ENCODE data around the gene ADORA3. TPM values are rescaled to one million over a fixed set of nuclear protein-coding genes. Genes with fewer than 3 reads are reported as not detected.
"Not testable (repeated sequence)": the region's sequence is repeated elsewhere in the genome, so short reads cannot be mapped to it uniquely, and the experiment has no call there.

Gene ADORA3
- polyA plus RNA-seq (ENCODE audit: low read depth in 6 of 6) = under 1 TPM in 2 of 6 donors, not detected in 4; 0.23 to 0.39 TPM

DNA sequence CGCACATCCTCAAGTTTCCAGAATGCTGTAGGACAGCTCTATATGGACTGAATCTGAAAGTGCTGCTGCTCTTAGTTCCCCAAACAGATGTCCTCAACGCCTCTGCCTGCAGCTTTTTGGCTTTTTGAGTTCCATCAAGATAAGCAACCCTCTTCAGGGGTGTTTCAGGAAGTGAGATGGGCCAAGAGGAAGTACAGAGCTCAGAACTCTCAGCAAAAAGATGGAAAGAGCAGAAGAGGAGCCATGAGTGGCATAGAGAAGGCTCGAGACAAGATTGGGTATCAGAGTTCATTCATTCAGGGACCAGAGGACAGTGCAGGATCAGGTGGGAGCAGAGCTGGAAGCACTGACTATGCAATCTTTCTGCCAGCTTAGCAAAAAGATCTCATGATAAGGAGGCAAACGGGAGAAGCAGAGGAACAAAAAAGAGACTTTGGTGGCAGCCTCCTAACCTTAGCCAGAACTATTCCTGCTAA, at the start of gene ADORA3, which contains the start of gene TMIGD3:
ADORA3 (minus strand) TSS at position 49 of the 476 bp plus-strand sequence. CDS start 279 bp downstream, outside the sequence.
TMIGD3 (minus strand) TSS at position 49 of the 476 bp plus-strand sequence. CDS start 279 bp downstream, outside the sequence.
- H3K4me3 Mint-ChIP-seq = peak within 1 kb of the TSS; percentile 0 to 87 (median 66)
- no peaks in the 10 kb centered on the region for H3K9me3 Mint-ChIP-seq
- DNase-seq (peak; percentile 71), ATAC-seq (ENCODE audit: low read depth in 2 of 2) (peak; percentile 20 to 36)
- no peaks in the 10 kb centered on the region for H3K36me3 Mint-ChIP-seq
- H3K27ac Mint-ChIP-seq = peak within 1 kb of the TSS; percentile 37 to 98 (median 88)
- peaks cover 39 to 56% (median 56%) of the 10 kb centered on the region in 3 donors for H3K4me1 Mint-ChIP-seq
- H3K27me3 Mint-ChIP-seq = no peaks in the 10 kb centered on the region

DNA sequence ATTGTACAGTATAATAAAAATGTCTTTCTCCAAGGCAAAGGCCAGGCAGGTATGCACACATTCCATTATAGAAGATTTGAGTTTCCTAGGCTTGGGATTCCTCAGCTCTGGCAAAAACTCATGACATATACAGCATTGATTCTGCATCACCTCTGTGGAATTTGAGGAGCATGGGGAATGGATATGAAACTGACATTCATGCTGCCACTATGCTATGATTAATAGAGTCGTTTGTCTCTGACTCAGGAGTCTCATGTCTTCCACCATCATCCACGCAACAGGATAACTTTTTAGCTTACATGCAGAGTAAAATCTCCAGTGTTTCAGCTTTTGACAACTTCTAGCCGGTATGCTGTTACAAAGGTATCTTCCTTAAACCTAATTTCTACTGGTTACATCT, 49.8 kb upstream of the ADORA3 start:
- Mint-ChIP-seq H3K36me3 (no peaks in the 10 kb centered on the region), H3K27ac (no peak overlapping the region), H3K4me3 (no peak overlapping the region), H3K27me3 (peaks cover 0 to 15% (median 6%) of the 10 kb centered on the region in 3 donors), H3K9me3 (no peaks in the 10 kb centered on the region), H3K4me1 (no peaks in the 10 kb centered on the region)
- DNase-seq (no peak), ATAC-seq (ENCODE audit: low read depth in 2 of 2) (no peak)

DNA sequence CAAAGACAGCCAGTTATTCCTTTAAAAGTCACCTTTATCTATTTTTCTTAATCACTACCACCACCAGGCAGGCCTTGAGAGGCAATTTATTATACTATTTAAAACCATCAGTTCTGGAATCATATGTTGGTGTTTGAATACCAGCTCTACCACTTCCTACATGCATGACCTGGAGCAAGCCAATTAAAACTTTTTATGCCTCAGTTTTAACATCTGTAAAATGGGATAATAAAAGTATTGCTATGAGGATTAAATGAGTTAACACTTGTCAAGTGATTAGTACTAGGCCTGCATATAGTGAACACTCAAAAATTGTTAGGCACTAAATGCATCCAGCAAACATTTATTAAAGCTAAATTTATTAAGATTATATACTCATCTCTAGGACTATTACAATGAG, 49.2 kb upstream of the ADORA3 start:
- H3K9me3 Mint-ChIP-seq = no peaks in the 10 kb centered on the region
- H3K27me3 Mint-ChIP-seq = peaks cover 0 to 15% (median 10%) of the 10 kb centered on the region in 3 donors
- no peak overlapping the region for H3K27ac Mint-ChIP-seq
- H3K4me1 Mint-ChIP-seq = no peaks in the 10 kb centered on the region
- ATAC-seq (ENCODE audit: low read depth in 2 of 2) = no peak
- DNase-seq = no peak
- no peak overlapping the region for H3K4me3 Mint-ChIP-seq
- H3K36me3 Mint-ChIP-seq = no peaks in the 10 kb centered on the region

DNA sequence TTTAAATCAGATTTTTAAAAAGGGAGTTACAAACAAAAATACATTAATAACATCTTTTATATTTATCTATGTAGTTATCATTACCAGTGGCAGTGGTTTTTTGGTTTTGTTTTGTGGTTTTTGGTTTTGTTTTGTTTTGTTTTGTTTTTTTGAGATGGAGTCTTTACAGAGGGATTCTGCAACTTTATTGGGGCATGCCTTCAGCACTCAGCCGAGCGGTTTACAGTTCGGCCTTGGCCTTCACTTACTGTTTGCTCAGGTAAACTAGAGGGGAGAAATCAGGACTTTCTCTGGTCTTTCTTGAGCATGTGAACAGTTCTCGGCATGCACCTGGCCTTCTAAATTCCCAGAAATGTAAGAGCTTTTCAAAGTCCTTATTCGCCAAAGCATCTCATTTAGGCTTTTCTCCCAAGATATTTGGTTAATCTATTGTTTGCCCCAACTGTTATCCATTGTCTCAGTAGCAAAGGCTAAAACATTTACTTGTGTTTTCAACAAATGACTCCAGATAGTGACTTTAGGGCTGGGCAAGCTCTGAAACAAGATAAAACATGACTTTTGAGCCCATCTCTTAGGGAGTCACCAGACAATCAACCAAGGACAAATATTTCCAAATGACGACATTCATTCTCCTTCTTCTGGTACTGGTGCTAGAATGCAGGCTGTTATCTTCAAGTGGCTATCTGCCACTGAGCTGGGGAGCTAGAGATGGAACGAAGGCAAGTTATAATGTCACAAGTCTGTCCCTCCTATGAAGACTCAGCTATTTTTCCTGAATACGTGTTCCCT, 48.4 kb upstream of the ADORA3 start:
- ATAC-seq (ENCODE audit: low read depth in 2 of 2) (no peak), DNase-seq (no peak)
- H3K4me1 Mint-ChIP-seq = no peaks in the 10 kb centered on the region
- no peak overlapping the region for H3K27ac Mint-ChIP-seq
- H3K36me3 Mint-ChIP-seq = no peaks in the 10 kb centered on the region
- H3K4me3 Mint-ChIP-seq = peak overlapping the region in 1 of 8 donors; percentile 42
- peaks cover 0 to 15% (median 10%) of the 10 kb centered on the region in 3 donors for H3K27me3 Mint-ChIP-seq
- H3K9me3 Mint-ChIP-seq = no peaks in the 10 kb centered on the region

- H3K36me3 Mint-ChIP-seq; H3K4me1 Mint-ChIP-seq; ATAC-seq (ENCODE audit: low read depth in 2 of 2); H3K9me3 Mint-ChIP-seq; DNase-seq; H3K27ac Mint-ChIP-seq; H3K4me3 Mint-ChIP-seq: not testable (repeated sequence)
- H3K27me3 Mint-ChIP-seq = peaks cover 5 to 15% (median 10%) of the 10 kb centered on the region in 3 donors
These were observed 44.4 kb upstream of the ADORA3 start for GRCh38 chr1:111547786-111548185.

DNA sequence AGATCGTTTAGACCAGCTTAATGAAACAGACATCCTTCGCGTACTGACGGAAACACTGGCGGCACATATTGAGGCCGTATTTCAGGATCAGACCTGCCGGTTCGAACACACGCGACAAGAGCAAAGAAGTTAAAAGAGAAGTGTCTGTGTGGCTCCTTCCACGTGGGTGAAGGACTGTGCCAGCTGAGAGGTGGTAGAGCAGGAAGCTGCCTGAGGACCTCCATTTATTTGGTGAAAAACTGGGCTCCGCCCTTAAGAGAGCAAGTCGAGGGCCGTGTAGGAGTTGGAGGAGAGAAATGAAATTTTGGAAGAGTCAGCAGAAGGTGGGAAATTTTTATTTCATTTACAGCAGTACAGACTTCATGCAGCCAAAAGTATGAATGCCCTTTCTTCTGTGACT, 38.8 kb upstream of the ADORA3 start:
- no peak overlapping the region for H3K4me3 Mint-ChIP-seq
- H3K36me3 Mint-ChIP-seq = peaks cover 0 to 3% of the 10 kb centered on the region in 2 donors
- DNase-seq (no peak), ATAC-seq (ENCODE audit: low read depth in 2 of 2) (no peak)
- peaks cover 0 to 5% (median 0%) of the 10 kb centered on the region in 3 donors for H3K4me1 Mint-ChIP-seq
- peaks cover 11 to 27% (median 22%) of the 10 kb centered on the region in 3 donors for H3K27me3 Mint-ChIP-seq
- peak overlapping the region in 1 of 6 donors; percentile 84 for H3K27ac Mint-ChIP-seq
- peaks cover 0 to 4% (median 0%) of the 10 kb centered on the region in 7 donors for H3K9me3 Mint-ChIP-seq

- DNase-seq = no peak
- H3K4me3 Mint-ChIP-seq = no peak overlapping the region
- H3K27me3 Mint-ChIP-seq = peaks cover 11 to 27% (median 22%) of the 10 kb centered on the region in 3 donors
- H3K4me1 Mint-ChIP-seq = peaks cover 0 to 5% (median 0%) of the 10 kb centered on the region in 3 donors
- H3K27ac Mint-ChIP-seq = no peak overlapping the region
- H3K36me3 Mint-ChIP-seq = peaks cover 0 to 3% of the 10 kb centered on the region in 2 donors
- ATAC-seq (ENCODE audit: low read depth in 2 of 2) = no peak
- H3K9me3 Mint-ChIP-seq = peaks cover 0 to 4% (median 0%) of the 10 kb centered on the region in 7 donors
These were observed 38.3 kb upstream of the ADORA3 start for GRCh38 chr1:111541721-111542120.

GRCh38 chr1:111540928-111541327, 37.5 kb upstream of the ADORA3 start:
- H3K27me3 Mint-ChIP-seq = peaks cover 11 to 23% (median 22%) of the 10 kb centered on the region in 3 donors
- no peak overlapping the region for H3K27ac Mint-ChIP-seq
- ATAC-seq (ENCODE audit: low read depth in 2 of 2) (no peak), DNase-seq (no peak)
- no peak overlapping the region for H3K4me3 Mint-ChIP-seq
- H3K36me3 Mint-ChIP-seq = peaks cover 0 to 3% of the 10 kb centered on the region in 2 donors
- H3K9me3 Mint-ChIP-seq = peaks cover 0 to 4% (median 0%) of the 10 kb centered on the region in 7 donors
- H3K4me1 Mint-ChIP-seq = peaks cover 0 to 5% (median 0%) of the 10 kb centered on the region in 3 donors

DNA sequence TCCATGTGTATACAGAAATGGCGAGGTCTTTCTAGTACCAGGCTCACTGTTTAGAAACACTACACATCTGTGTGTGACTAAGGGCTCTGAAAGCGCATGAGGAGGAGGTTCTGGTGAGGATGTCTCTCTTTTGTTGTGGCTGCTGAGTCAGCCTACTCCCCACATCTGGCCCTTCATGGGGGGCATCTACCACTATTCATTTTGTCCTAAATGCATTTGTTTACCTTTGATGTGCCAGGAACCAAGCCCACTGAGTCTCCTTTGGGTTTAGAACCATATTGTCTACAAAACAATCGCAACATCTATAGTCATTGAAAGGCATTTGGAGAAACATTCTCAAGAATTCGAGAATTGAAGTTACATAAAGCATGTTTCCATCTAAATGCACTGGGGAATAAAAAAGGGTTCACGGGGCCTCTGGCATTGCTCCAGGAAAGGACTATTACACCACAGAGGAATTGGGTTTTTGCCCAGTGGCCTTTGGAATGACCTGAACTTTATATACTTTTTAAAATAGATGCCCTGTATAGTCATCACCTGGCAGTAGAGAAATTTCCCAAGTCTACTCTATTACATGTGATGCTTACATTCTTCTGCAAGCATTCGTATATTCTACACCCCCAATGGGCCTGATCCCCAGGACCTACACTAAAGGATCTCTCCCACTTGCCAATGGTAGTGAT, 35.1 kb upstream of the ADORA3 start:
- no peak for ATAC-seq (ENCODE audit: low read depth in 2 of 2)
- H3K27me3 Mint-ChIP-seq = peaks cover 11 to 23% (median 18%) of the 10 kb centered on the region in 3 donors
- no peak overlapping the region for H3K4me3 Mint-ChIP-seq
- DNase-seq = no peak
- H3K4me1 Mint-ChIP-seq = peaks cover 0 to 5% (median 0%) of the 10 kb centered on the region in 3 donors
- no peak overlapping the region for H3K27ac Mint-ChIP-seq
- H3K9me3 Mint-ChIP-seq = no peaks in the 10 kb centered on the region
- H3K36me3 Mint-ChIP-seq = peaks cover 0 to 3% of the 10 kb centered on the region in 2 donors

- DNase-seq = no peak
- no peaks in the 10 kb centered on the region for H3K4me1 Mint-ChIP-seq
- H3K36me3 Mint-ChIP-seq = peaks cover 0 to 8% of the 10 kb centered on the region in 2 donors
- no peak overlapping the region for H3K27ac Mint-ChIP-seq
- H3K9me3 Mint-ChIP-seq = peaks cover 0 to 5% (median 0%) of the 10 kb centered on the region in 7 donors
- ATAC-seq (ENCODE audit: low read depth in 2 of 2) = no peak
- no peak overlapping the region for H3K4me3 Mint-ChIP-seq
- H3K27me3 Mint-ChIP-seq = peaks cover 7 to 20% (median 11%) of the 10 kb centered on the region in 3 donors
These were observed 32.1 kb upstream of the ADORA3 start for GRCh38 chr1:111535256-111536191.

DNA sequence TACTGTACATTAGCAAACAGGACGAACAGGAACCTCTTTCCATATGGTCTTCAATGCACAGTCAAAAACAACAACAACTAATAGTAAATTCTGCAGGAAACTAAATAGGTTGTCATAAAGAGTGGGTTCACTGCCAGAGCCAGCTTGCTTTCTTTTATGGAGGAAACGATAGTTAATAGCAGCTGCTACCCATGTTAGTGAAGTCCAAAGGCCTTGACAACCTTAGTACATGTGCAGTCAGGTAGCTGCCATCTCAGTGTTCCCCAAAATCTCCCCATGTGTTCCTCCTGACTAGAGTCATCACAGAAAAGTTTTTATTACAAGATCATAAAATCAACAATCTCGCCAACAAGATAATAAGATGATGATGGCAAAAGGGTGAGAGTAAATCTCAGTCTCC, 16.6 kb upstream of the ADORA3 start:
- DNase-seq (no peak), ATAC-seq (ENCODE audit: low read depth in 2 of 2) (no peak)
- Mint-ChIP-seq H3K36me3 (no peaks in the 10 kb centered on the region), H3K27ac (peak overlapping the region in 4 of 6 donors; percentile 13 to 80 (median 32)), H3K9me3 (peaks cover 0 to 3% (median 0%) of the 10 kb centered on the region in 7 donors), H3K27me3 (no peaks in the 10 kb centered on the region), H3K4me1 (peaks cover 28 to 38% (median 37%) of the 10 kb centered on the region in 3 donors), H3K4me3 (no peak overlapping the region)

GRCh38 chr1:111517469-111518225, 14.2 kb upstream of the ADORA3 start:
- Mint-ChIP-seq H3K36me3 (no peaks in the 10 kb centered on the region), H3K27me3 (no peaks in the 10 kb centered on the region), H3K27ac (peak overlapping the region; percentile 2 to 99 (median 88)), H3K4me1 (peaks cover 38 to 54% (median 46%) of the 10 kb centered on the region in 3 donors), H3K4me3 (peak overlapping the region in 4 of 8 donors; percentile 24 to 92 (median 73)), H3K9me3 (peaks cover 0 to 4% (median 0%) of the 10 kb centered on the region in 7 donors)
- ATAC-seq (ENCODE audit: low read depth in 2 of 2) (no peak), DNase-seq (no peak)
